DOHH2 (cell line): ENCODE measurements around the gene PODN.

Experiments used
- EZH2phosphoT487 ChIP-seq: fragments of 200-600 bp; sonication (generic); IDR thresholded peaks from 2 replicates; pipeline ENCODE4 v1.6.1; 2017; ENCODE audit warnings: borderline replicate concordance, mild to moderate bottlenecking, antibody characterized with exemption, low read length, moderate library complexity, mixed read lengths
- TF ChIP-seq, protein P1 (sequence below): fragments of 200-600 bp; sonication (generic); IDR thresholded peaks from one replicate; pipeline ENCODE4 v1.5.1; 2014; ENCODE audit warnings: antibody characterized with exemption, mild to moderate bottlenecking, low read depth, low read length; ENCODE audit not compliant: poor library complexity, severe bottlenecking

- TF ChIP-seq, protein P1, sequence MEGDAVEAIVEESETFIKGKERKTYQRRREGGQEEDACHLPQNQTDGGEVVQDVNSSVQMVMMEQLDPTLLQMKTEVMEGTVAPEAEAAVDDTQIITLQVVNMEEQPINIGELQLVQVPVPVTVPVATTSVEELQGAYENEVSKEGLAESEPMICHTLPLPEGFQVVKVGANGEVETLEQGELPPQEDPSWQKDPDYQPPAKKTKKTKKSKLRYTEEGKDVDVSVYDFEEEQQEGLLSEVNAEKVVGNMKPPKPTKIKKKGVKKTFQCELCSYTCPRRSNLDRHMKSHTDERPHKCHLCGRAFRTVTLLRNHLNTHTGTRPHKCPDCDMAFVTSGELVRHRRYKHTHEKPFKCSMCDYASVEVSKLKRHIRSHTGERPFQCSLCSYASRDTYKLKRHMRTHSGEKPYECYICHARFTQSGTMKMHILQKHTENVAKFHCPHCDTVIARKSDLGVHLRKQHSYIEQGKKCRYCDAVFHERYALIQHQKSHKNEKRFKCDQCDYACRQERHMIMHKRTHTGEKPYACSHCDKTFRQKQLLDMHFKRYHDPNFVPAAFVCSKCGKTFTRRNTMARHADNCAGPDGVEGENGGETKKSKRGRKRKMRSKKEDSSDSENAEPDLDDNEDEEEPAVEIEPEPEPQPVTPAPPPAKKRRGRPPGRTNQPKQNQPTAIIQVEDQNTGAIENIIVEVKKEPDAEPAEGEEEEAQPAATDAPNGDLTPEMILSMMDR, result no peak
- no peak for TF ChIP-seq EZH2phosphoT487
Measured at GRCh38 chr1:53063744-53064515, 1.9 kb downstream of the PODN start.
